SH-SY5Y (cell line): Measurements from ENCODE around the gene PSME3IP1.

Experiments used
- GATA2 ChIP-seq: IDR thresholded peaks from 2 replicates; pipeline ENCODE4 v1.6.1; 2011; ENCODE audit warnings: mild to moderate bottlenecking, low read depth, low read length
- GATA3 ChIP-seq: IDR thresholded peaks from 2 replicates; pipeline ENCODE4 v1.6.1; 2011; ENCODE audit warnings: low read depth, mild to moderate bottlenecking, low read length, moderate library complexity

The PSME3IP1 gene

DNA sequence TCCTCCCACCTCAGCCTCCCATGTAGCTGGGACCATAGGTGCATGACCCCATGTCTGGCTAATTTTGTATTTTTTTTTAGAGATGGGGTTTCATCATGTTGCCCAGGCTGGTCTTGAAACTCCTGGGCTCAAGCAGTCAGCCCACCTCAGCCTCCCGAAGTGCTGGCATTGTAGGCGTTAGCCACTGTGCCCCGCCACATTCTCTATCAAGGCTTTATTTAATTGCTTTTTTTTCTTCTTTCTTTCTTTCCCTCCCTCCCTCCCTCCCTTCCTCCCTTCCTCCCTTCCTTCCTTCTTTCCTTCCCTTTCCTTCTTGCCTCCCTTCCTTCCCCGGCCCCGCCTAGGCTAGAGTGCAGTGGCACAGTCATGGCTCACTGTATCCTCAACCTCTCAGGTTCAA, 23.9 kb upstream of the PSME3IP1 start:
- TF ChIP-seq GATA3 (no peak), GATA2 (no peak)

DNA sequence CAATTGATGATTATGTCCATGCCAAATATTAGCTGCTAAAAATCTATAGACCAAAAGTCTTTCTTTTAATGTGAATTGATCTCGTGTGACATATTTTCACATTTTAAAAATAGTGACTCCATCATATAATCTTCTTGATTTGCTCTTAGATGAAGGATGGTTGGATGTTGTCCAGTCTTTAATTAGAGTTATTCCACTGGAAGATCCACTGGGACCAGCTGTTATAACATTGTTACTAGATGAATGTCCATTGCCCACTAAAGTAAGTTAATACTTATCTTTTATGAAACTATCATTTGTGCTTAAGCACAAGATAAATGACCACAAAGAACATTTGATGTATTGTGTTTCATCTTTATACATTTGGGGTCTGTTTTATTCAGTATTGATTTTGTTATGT, 23.1 kb upstream of the PSME3IP1 start:
- TF ChIP-seq GATA2 = no peak
- no peak for TF ChIP-seq GATA3

DNA sequence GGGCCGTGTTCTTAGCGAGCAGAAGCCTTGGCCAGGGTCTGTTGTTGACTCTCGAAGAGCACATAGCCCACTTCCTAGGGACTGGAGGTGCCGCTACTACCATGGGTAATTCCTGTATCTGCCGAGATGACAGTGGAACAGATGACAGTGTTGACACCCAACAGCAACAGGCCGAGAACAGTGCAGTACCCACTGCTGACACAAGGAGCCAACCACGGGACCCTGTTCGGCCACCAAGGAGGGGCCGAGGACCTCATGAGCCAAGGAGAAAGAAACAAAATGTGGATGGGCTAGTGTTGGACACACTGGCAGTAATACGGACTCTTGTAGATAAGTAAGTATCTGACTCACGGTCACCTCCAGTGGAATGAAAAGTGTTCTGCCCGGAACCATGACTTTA, 18.8 kb upstream of the PSME3IP1 start:
- TF ChIP-seq GATA3 (no peak), GATA2 (no peak)

DNA sequence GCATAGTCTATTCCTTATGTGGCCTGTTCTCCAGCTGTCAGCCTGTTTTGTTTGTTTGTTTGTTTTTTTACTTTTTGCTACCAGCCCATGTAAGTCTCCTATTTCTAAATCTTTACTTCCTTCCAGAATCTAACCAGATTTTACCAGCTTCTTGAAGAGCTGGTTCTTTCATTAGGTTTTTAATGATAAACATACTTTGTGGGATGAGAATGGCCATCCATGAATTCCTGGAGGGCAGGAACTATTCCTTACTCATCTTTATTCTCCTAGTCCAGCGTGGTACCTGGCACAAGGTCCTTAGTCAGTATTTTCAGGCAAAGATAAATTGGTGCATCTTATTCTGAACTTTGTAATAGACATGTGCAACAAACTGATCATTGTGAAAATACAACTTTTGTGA, 17.6 kb upstream of the PSME3IP1 start:
- TF ChIP-seq GATA3 (no peak), GATA2 (no peak)

DNA sequence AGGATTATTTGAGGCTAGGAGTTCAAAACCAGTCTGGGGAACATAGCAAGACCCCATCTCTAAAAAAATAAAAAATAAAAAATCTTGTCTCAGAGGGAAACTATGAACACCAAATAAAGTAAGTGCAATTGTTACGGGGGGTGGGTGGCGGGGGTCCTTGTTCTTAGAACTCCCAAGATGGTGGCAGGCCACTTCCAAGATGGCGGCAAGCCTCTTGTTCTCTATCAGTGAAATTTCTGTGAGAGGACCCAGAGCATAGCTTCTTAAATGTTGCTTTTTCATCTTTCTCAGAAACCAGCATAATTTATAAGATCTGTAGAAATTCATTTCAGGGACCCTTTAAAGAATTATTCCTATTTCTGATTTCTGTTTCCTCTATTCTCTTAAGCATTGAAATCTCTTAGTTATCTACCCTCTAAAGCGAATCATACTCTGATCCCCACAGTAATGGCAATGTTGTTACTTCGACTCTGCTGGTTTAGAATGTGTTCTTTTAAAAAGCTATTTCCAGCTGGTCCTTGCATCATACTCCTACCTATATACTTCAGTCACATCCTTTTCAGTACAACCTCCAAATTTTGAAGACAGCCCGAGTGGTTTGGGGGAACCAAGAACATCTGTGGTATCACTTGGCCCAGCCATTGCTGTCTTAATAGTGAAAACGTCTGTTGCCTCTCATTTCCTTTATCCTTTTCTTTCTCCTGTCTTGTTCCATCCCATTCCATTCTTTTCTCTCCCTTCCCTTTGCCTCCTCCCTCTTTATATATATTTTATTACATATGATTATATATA, 16.5 kb upstream of the PSME3IP1 start:
- TF ChIP-seq GATA2 (no peak), GATA3 (no peak)

DNA sequence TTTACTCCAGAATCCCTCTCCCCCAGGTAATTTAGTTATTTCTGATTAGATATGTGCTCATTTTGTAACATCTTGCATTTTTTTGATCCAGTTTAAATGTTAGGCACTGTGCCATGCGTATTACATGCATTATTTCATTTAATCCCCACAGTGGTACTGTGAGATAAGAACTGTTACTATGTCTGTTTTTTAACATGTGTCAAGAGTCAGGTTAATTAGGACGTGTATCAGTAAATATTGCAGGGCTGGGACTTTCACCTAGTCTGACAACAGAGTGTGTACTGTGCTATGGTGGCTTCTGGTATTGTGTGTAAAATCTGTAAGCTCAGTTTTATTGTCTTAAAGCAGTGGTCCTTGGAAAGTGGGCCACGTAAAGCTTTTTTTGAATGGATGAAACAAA, 10.9 kb upstream of the PSME3IP1 start:
- TF ChIP-seq GATA2 = peak; percentile 52
- peak; percentile 84 for TF ChIP-seq GATA3

DNA sequence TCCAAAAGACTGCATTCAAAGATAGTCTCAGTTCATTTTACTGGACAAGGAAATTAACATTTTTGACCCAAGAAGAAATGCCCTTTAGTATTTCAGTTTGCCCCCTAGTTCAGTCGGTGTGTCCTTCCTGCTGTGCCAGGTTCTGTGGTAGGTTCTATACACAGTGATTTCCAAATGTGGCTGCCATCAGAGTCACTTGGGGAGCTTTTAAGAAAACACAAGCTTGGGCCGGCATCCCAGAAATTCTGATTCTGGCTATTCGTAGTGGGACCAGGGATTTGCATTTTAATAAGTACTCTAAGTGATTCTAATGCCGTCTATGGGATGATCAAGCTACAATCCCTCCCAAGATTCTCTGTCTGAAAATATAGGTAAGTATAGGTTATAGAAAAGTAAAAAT, 10.4 kb upstream of the PSME3IP1 start:
- TF ChIP-seq GATA3 = no peak
- TF ChIP-seq GATA2 = no peak

DNA sequence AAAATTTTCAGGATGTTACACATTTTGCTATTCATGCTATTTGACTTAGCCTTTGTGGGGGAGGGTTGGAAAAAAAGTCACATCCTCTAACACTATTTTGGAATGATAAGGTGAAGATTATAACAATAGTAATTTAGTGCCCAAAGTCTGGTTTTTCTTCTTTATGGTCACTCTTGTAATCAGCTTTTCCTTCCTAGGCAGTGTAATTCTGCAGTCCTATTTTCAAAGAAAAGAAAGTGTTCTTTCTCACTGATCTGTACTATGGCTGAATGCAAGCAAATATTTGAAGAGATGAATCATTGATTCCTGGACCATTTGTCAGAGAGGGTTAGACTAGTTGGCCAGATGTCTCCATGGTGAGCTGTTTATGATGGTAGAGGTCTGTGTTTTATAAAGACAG, 8.7 kb upstream of the PSME3IP1 start:
- TF ChIP-seq GATA2 (no peak), GATA3 (no peak)

DNA sequence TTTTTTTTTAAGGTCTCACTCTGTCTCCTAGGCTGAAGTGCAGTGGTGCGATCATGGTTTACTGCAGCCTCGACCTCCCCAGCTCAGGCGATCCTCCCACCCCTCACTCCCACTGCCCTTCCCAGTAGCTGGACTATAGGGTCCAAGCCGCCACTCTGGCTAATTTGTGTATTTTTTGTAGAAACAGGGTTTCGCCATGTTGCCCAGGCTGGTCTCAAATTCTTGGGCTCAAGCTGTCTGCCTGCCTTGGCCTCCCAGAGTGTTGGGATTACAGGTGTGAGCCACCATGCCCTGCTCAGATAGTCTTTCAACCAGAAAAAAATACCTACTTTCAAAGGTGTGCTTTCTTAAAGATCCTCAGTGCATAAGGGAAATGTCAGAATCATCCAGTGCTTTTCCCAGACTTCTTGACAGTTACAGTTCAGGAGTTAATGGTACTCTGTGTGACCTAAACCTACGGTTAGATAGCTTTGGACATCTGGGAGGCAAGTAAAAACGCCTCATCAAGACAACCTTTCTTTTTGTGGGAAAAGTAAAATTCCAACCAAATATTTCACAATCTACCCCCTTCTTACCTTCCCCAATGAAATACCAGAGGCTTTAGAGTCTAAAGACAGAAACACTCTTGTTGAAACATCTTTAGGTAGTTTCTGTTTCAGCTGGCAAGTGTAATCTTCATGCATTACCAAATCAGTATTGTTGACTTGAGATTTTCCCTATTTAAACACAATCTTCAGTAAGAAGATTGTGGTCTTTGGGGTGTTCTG, 7.1 kb upstream of the PSME3IP1 start:
- no peak for TF ChIP-seq GATA3

DNA sequence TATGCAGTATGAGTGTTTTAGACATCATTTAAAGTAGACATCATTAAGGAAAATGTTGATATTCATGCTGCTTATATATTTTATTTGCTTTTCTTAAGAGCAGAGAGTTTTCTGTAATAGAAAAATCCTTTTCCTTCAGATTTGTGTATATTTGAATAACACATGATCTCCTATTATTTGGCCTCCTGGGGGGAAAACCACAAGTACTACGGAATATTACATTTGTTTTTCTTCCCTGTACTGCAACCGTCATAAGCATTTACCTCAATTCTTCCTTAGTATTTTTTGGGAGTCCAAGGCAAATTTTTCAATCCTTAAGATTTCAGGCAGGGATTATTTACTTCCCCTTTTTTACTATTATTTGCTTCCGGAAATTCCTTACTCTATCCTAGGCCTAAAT, 6.3 kb upstream of the PSME3IP1 start:
- TF ChIP-seq GATA2 (no peak), GATA3 (no peak)

DNA sequence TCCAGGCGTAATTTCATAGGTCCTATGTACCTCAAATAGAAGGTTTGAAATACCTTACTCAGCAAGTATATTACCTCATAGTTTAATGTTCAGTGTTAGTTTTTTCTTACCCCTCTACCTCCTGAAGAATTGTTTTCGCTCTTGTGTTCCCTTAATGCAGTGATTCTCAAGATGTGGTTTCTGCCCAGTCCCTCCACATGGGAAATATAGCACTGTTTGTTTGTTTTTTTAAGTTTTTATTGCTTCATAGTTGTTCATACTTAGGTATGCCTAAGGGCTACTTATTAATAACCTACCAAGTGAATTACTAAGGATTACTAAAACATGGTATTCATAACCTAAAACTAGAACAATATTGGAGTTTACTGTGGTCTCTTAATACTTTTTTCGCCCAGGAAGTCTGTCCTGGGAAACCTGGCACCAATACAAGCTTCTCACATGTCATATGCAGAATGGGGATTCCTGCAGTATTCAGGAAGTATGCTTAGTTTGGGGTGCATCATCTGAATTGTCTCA, 5.3 kb upstream of the PSME3IP1 start:
- no peak for TF ChIP-seq GATA2
- no peak for TF ChIP-seq GATA3

DNA sequence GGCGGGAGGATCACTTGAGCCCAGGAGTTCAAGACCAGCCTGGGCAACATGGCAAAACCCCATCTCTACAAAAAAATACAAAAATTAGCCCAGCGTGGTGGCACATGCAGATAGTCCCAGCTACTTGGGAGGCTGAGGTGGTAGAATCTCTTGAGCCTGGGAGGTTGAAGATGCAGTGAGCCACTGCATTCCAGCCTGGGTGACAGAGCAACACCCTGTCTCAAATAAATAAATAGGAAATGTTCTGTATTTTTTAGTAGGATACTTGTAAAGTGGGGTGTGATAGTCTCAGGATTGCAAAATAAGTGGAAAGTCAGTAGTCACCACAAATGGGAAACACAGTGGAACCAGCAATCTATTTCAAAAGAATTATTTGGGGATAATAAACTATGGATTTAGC, 4.3 kb upstream of the PSME3IP1 start:
- no peak for TF ChIP-seq GATA2

DNA sequence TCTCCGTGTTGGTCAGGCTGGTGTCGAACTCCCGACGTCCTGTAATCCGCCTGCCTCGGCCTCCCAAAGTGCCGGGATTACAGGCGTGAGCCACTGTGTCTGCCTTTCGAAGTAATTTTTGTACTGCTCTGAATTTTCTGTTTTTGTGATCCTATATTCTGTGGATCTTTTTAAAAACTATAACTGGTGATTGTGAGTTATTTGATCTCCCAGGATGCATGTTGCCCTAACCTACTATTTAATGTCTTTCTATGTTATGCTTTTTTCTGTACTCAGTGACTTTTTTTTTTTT, 2.8 kb upstream of the PSME3IP1 start:
- no peak for TF ChIP-seq GATA3
- no peak for TF ChIP-seq GATA2

DNA sequence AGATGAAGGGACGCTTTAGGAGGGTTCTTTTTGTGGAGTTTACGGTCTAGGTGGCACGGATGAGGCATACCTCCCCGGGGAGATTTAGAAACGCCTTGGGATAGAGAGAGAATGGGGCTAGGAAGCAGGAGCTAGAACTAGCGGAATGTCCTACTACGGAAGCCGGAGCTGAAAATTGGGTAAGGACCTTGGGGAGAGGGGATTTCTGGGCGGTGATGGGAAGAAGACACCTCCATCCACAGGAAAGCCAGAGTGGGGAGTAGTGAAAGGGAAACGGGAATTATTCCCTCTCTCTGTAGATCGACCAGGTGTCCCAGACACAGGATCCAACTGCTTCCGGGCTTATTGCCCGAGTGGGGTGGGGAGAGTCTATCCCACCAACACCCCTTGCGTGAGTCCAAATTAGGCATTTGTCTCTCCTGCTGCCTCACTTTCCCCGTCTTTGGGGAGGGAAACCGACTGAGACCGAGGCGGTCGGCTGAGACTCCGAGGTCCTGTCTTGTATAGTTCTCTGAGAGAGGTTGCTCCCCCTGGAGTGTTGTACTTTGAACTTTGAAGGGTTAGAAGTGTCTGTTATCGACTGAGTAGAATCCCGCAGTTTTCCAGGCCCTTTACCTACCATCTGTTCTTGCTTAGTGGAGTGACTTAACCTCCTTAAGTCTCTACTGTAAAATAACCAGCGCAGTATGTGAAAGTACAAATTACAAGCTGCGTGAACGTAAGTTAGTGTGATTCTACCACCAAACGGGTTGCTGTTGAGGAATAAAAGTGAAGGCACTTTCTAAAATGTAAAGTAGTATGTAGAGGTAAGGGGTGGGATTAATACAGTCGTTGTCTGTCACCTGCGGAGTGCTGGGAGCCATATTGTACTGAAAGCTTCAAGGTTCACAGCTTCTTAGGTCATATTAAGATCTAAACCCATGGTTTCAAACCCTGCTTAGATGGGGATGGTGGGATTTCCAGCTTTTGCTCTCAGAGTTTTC, 1.3 kb upstream of the PSME3IP1 start:
- TF ChIP-seq GATA3 = no peak
- no peak for TF ChIP-seq GATA2
